Measurements from ENCODE around the gene CA12.
A peak's percentile ranks its signal among the peaks of the same experiment; 100 is the strongest.

CA12 gene

DNA sequence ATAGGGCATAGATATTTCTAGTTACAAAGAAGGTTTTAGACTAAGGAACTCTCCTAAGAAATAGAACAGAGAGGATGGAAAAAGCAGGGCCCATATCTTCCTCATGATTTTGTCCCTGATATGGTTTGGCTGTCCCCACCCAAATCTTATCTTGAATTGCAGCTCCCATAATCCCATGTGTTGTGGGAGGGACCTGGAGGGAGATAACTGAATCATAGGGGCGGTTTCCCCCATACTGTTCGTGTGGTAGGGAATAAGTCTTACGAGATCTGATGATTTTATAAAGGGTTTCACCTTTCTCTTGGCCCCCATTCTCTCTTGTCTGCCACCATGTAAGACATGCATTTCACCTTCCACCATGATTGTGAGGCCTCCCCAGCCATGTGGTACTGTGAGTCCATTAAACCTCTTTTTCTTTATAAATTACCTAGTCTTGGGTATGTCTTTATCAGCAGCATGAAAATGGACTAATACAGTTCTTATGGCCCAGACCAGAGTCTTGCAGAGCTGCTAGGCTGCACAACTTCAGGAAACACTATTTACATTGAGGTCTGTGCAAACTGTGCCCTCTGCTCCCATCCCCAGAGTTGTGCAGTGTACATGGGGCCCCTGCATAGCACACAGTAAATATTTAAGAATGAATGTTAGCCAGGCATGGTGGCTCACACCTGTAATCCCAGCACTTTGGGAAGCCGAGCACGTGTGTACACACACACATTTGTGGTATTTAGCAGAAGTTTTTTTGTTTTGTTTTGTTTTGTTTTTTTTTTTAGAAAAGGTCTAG lies 20.3 kb upstream of the CA12 start:
- DNase-seq: no peak

- DNase-seq: peak; percentile 49
Observed at GRCh38 chr15:63401078-63401477, 19.4 kb upstream of the CA12 start.

DNA sequence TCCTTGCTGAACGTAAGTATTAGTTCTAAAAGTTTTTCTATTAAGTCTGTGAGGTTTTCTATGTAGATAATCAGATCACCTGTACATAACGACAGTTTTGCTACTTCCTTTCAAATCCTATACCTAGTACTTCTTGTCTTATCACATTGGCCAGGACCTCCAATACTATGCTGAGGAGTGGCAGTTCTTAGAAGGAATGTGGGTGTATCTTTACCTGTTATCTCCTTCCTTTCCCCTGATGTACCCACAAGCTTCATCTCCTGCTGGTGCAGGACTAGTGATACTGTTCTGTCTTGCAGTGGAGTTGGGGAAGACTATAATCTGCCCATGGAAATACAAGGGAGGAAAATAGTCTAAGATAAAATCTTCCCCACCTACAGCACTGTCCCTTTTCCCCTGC lies 16.8 kb upstream of the CA12 start:
- no peak for DNase-seq

DNA sequence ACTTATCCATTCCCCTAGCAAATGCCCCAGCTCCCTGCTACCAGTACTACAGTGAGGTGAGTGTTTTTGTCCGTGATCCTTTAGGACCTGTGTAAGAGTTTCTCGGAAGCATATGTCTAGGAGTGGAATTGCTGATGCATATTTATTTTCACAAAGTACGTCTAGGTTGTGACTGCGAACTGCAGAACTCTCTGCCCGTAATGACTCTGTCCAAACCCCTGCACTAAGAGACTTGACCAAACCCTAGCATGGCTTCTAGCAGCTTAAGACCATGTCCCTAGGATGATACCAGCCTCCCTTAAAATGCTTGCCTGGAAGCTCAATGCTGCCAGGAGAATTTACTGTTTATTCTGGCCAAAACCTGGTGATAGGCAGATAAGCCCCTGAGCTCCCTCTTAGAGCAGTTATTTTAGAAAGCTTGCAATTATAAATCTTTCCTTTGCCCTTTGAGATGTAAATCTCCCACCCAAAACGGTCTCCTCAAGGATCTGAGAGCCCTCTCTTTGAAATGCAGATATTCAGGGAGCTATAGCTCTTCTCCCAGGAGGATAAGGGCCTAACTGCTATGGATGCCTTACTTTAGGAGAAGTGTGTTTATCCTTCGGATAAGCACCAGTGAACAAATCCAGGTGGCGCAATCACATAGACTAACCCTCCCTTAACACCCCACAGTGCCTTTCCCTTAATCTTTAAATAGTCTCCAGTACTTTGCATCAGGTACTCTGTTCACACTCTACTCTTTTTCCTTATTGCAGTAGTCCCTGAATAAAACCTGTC lies 14.7 kb upstream of the CA12 start:
- no peak for DNase-seq

DNA sequence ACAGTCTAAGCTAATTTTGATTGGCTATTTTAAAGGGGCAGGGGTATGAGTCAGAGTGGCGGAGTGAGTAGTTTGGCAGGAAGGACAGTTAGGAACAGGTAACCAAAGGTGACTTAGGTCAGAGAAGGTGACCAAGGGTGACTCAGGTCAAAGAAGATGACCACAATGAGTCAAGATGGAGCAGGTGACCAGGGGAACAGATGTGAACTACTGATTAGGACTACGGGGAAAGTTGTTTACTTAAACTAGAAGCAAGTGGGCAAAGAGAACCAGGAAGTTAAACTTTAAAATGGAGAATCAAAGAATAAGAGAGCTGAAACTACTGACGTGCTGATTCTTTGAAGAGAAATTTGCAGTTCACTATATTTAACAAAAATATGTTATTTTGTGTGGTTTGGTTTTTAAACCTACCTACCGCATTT lies 14.1 kb upstream of the CA12 start:
- DNase-seq: no peak

DNA sequence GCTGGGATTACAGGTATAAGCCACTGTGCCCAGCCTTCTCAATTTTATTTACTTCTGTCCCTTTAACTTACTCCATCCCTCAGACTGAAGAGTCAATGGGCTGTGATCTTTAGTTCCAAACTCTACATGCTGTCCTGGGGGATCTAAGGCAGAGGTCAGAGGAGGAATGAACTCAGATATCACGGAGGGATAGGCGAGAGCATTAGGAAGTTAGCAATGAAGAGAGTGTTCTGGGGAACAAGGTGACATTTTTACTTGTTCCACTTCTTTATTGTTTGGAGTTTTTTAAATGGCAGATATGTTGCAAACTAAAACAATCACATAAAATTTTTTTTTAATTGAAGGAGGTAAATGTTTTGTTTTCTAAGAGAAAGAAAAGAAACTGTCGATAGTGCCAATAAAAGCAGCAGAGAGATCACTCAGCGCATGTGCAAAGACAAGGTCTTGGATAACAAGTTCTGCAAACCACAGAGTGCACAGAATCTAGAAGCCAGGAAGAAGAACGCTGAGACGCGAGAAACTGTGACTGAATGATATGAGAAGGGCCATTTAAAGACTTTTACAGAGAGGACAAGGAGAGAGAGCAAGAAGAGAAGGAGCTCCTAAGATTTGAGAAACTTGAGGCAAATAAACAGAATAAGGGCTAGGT lies 10.8 kb upstream of the CA12 start:
- DNase-seq: no peak

- DNase-seq: no peak
Observed at GRCh38 chr15:63391669-63392360, 10.2 kb upstream of the CA12 start.

GRCh38 chr15:63390689-63391088 lies 9.0 kb upstream of the CA12 start:
- no peak for DNase-seq

- no peak for DNase-seq
Observed at GRCh38 chr15:63389902-63390670, 8.4 kb upstream of the CA12 start.

DNA sequence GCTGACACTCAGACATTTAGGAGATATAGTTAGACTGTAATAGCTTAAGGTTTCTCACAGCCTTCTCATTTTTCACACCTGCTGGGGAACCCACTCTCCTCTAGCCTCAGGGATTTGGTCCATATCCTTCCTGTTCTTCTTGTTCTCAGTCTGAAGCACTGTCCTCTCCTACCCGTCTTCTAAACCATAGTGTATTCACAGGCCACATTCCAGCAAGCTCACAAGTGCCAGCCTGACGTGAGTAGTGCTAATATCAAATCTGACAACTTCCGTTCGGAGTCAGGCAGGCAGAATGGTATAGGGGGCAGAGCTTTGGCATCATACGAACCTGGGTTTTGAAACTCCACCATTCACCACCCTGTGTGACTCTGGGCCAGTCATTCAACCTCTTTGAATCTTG lies 6.9 kb upstream of the CA12 start:
- DNase-seq: no peak

DNA sequence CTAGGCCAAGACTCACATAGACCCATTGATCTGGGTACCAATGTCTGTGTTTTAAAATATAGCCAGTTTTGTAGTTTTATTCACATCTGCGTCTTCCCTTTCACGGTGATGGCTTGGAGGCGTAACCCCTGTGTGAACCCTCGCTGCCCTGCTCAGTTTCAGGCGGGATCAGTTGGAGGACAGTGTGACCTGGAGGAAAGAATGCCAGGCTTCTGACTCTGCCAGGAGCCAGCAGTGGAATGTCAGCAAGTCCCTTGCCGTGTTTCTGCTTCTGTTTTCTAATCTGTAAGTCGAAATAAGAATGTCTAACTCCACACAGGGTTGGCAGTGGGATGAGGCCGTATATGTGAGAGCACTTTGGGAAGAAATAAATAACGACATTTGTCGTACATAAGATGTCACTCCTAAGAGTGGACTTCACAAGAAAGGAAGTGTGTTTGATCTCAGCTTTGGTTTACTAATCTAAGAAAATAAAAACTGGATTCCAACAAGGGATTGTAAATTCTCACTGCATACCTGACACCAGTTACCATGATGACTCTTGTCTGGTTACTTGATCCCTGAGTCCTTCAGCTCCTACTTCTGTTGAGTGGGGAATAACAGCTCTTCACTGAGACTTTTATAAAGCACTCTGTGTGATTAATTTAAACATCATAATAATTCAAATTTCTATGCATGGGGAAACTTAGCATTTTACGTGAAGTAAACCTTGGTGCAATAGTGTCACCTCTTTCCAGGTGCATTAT lies 6.3 kb upstream of the CA12 start:
- DNase-seq: no peak

DNA sequence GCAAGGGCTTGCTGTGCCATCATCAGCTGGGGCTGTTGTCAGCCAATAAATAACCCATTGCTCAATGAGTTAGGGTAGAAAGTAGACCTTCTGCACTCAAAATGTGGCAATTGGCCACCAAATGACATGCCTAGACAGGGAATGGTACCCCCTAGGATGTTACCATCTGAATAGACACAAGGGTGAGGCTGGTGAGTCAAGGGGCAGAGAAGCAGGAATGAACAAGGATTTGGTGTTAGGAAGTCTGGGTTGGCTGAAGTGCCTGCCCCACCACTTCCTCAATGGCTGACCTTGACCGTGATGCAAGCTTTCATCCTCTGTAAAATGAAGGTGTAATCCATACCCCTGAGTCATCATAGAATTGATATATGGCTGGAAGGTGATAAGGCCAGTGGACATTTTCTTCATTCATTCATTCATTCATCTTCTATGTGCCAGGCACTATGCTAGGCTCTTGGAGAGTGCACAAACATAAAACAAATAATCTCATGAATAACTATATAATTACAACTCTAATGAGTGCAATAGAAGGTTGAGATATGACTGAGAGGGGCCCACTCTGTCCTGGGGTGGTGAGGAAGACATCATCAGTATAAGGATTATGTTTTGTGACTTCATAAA lies 4.4 kb upstream of the CA12 start:
- no peak for DNase-seq

- DNase-seq: no peak
Observed at GRCh38 chr15:63384906-63385305, 3.3 kb upstream of the CA12 start.

GRCh38 chr15:63382966-63383710 lies 1.5 kb upstream of the CA12 start:
- DNase-seq: no peak

DNA sequence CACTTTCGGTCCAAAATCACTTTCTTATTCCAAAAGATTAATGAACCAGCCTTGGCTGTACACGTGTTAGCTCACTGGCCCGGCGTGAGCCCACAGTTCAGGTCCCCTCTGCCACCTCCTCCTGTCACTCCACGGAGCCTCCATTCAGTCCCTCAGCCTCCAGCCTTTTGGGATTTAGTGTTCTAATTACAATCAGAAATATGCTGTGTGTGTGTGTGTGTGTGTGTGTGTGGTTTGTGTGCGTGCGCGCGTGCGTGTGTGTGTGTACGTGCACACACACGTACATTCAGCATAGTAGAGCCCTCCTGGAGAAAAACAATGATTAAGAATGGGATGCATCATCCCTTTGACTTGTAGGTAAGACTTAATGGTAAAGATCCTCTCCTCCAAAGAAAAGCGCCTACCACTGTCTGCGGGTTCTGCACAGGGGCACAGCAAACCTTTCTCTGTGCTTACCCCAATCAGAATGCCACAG lies 801 bp downstream of the CA12 start:
- no peak for DNase-seq

DNA sequence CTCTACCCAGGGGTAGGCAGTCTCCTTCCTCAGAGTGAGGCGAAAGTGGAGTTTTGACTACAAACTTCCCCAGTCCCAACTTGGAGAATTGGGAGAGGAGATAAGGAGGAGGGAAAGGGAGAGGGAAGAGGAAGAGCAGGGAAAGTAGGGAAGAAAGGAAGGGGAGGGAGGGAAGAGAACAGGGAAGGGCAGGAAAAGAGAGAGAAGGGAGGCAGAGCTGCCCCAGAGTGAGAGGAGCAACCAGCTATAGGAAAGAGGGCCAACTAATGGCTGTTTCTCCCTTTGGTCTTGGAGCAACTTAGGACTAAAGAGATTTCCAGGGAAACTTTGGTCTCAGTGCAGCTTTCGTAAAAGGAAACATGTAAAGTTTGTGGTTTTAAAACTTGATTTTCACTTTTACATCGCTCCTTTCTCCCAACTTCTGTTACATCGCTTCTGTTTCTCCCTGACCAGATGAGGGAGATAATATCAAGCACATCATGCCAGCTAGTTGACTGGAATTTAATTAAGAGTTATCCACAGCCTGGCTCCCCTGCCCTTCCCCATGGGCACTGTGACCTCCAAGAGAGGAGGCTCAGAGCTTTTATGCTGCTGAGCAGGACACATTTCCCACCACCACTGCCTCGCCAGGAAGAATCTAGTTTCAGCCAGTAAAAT lies 1.4 kb downstream of the CA12 start:
- no peak for DNase-seq

GRCh38 chr15:63379492-63380150 lies 2.0 kb downstream of the CA12 start:
- DNase-seq: no peak

DNA sequence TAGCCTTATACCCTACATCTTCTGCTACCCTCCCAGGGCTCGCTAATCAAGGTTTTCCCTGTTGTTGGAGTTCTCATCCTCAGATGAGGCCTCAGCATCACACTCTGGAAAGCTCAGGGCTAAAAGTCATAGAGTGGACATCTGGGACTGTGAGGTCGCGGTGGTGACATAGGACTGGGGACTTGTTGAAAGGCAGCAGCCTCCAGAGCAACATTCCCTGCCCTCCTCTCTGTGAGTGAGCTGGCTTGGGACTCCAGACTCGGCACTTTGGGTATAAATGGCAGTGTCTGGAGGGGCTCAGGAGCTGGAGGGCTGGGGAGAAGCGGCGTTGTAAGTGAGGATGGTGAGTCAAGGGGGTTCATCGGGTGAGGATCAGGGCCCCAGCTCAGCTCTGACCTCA lies 2.7 kb downstream of the CA12 start:
- DNase-seq: no peak
